Measurements from ENCODE around the gene TSPO2. TPM values are rescaled to one million over a fixed set of nuclear protein-coding genes. Genes with fewer than 3 reads are reported as not detected.

TSPO2 gene
- total and polyA plus RNA-seq, 3 donors from 2014 or later, result not detected

- WGBS, 2 donors, result 76 to 89% methylated on average over 6 to 9 of the region's 9 CpGs
- H3K27ac ChIP-seq, result no peak overlapping the region
- no peaks in the 10 kb centered on the region for H3K36me3 ChIP-seq (ENCODE audit: low read depth, missing control alignments)
- TF ChIP-seq, protein P1, sequence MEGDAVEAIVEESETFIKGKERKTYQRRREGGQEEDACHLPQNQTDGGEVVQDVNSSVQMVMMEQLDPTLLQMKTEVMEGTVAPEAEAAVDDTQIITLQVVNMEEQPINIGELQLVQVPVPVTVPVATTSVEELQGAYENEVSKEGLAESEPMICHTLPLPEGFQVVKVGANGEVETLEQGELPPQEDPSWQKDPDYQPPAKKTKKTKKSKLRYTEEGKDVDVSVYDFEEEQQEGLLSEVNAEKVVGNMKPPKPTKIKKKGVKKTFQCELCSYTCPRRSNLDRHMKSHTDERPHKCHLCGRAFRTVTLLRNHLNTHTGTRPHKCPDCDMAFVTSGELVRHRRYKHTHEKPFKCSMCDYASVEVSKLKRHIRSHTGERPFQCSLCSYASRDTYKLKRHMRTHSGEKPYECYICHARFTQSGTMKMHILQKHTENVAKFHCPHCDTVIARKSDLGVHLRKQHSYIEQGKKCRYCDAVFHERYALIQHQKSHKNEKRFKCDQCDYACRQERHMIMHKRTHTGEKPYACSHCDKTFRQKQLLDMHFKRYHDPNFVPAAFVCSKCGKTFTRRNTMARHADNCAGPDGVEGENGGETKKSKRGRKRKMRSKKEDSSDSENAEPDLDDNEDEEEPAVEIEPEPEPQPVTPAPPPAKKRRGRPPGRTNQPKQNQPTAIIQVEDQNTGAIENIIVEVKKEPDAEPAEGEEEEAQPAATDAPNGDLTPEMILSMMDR (IDR thresholded peaks at IDR 0.05), result no peak
- TF ChIP-seq POLR2A (IDR thresholded peaks at IDR 0.05), result no peak
- no peaks in the 10 kb centered on the region for H3K9me3 ChIP-seq
- intact Hi-C loops (cut with DNase I; ENCODE audit: low total_unique reads), result loop anchor here (5.0 kb wide), 1 partner anchor 1066 kb away; no protein-coding TSS in a partner anchor
- H3K27me3 ChIP-seq, result no peaks in the 10 kb centered on the region
- H3K4me3 ChIP-seq, result no peak overlapping the region
- no peak for DNase-seq
- no peaks in the 10 kb centered on the region for H3K4me1 ChIP-seq
These were observed 5.8 kb downstream of the TSPO2 start for GRCh38 chr6:41047745-41048732.

DNA sequence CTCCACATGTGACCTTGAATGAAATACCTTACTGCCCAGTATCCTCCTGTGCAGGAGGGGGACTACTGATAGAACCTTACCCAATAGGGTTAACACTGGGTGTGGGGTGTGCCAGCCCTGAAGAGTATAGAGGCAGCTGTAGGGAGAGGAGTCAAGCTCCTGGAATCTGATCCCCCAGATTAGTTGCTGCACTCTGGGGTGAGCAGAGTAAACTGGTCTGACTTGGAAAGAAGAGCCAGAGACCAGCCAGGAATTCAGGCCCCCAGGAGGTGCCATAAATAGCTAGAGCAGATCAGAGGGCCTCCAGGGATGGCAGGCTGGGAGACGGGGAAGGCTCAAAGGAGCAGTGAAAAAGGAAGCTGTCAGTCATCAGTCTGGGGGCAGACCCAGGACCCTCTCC lies 7.3 kb downstream of the TSPO2 start:
- no peak for DNase-seq
- no peak overlapping the region for H3K27ac ChIP-seq
- intact Hi-C loops (cut with DNase I; ENCODE audit: low total_unique reads), result loop anchor here (5.0 kb wide), 1 partner anchor 1067 kb away; no protein-coding TSS in a partner anchor

GRCh38 chr6:41049955-41050354 lies 7.7 kb downstream of the TSPO2 start:
- Histone ChIP-seq H3K4me1 (no peaks in the 10 kb centered on the region), H3K27me3 (no peaks in the 10 kb centered on the region), H3K4me3 (no peak overlapping the region), H3K36me3 (ENCODE audit: low read depth, missing control alignments) (no peaks in the 10 kb centered on the region), H3K27ac (no peak overlapping the region), H3K9me3 (no peaks in the 10 kb centered on the region)
- TF ChIP-seq, protein P1 (IDR thresholded peaks at IDR 0.05), result no peak
- TF ChIP-seq POLR2A (IDR thresholded peaks at IDR 0.05), result no peak
- DNase-seq, result no peak
- WGBS, 2 donors, result 80 to 94% methylated on average over 7 of the region's 7 CpGs
- intact Hi-C loops (cut with DNase I; ENCODE audit: low total_unique reads), result loop anchor here (5.0 kb wide), 1 partner anchor 1068 kb away; no protein-coding TSS in a partner anchor

More for the DNA sequence above, 7.3 kb downstream of the TSPO2 start:
- no peaks in the 10 kb centered on the region for H3K36me3 ChIP-seq (ENCODE audit: low read depth, missing control alignments)
- no peaks in the 10 kb centered on the region for H3K9me3 ChIP-seq
- TF ChIP-seq POLR2A (IDR thresholded peaks at IDR 0.05), result no peak
- TF ChIP-seq, protein P1 (IDR thresholded peaks at IDR 0.05), result no peak
- WGBS, 2 donors, result 85 to 100% methylated on average over 1 of the region's 1 CpG
- H3K4me1 ChIP-seq, result no peaks in the 10 kb centered on the region
- no peak overlapping the region for H3K4me3 ChIP-seq
- H3K27me3 ChIP-seq, result no peaks in the 10 kb centered on the region

DNA sequence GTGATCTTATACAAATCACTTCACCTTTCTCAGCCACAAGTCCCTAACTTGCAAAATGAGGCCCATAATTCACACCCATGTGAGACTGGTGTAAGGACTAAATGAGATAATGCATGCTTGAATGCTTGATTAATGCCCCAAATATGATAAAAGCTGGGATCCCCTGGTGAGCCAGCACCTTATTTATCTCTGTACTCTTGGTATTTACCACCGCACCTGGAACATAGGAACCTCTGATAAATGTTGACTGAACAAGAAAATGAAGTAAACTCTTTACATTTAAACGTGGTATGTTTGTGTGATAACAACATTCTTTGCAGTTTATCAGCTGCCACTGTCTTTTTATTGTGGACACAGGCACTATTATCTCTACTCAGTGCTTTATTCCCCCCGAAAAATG lies 8.3 kb downstream of the TSPO2 start:
- Histone ChIP-seq H3K36me3 (ENCODE audit: low read depth, missing control alignments) (no peaks in the 10 kb centered on the region), H3K27me3 (no peaks in the 10 kb centered on the region), H3K9me3 (no peaks in the 10 kb centered on the region), H3K4me3 (no peak overlapping the region), H3K4me1 (no peaks in the 10 kb centered on the region), H3K27ac (no peak overlapping the region)
- DNase-seq, result no peak
- WGBS, 2 donors, result 68 to 77% methylated on average over 3 of the region's 3 CpGs
- TF ChIP-seq, protein P1 (IDR thresholded peaks at IDR 0.05), result no peak
- no peak for TF ChIP-seq POLR2A (IDR thresholded peaks at IDR 0.05)
- intact Hi-C loops (cut with DNase I; ENCODE audit: low total_unique reads), result no loop called here

Measured in testis (tissue), 3 donors.